Endodermal cell (in vitro differentiated cells): ENCODE data around the gene CFAP251. TPM values are rescaled to one million over a fixed set of nuclear protein-coding genes. Genes with fewer than 3 reads are reported as not detected.

ENCODE experiments used
- DNase-seq: peaks from one replicate; pipeline ENCODE4 v3.0.0-alpha.2; 2017
- H3K27ac ChIP-seq: 2 replicates; pipeline ENCODE4 v1.5.1; 2013; ENCODE audit warnings: mild to moderate bottlenecking, low read depth, low read length, moderate library complexity
- H3K27me3 ChIP-seq: 2 replicates; pipeline ENCODE4 v1.6.1; 2013; ENCODE audit warnings: mild to moderate bottlenecking, low read length, moderate library complexity; ENCODE audit not compliant: insufficient read depth, control insufficient read depth, poor library complexity, severe bottlenecking
- H3K36me3 ChIP-seq: 2 replicates; pipeline ENCODE4 v1.7.0; 2013; ENCODE audit warnings: mild to moderate bottlenecking, low read length, moderate library complexity; ENCODE audit not compliant: control insufficient read depth, insufficient read depth
- H3K4me1 ChIP-seq: one replicate; pipeline ENCODE4 v1.7.0; 2013; ENCODE audit warnings: low read length; ENCODE audit not compliant: control insufficient read depth, insufficient read depth
- H3K4me3 ChIP-seq: 2 replicates; pipeline ENCODE4 v1.5.1; 2013; ENCODE audit warnings: mild to moderate bottlenecking, low read length, moderate library complexity
- H3K9ac ChIP-seq: 2 replicates; pipeline ENCODE4 v1.6.1; 2013; ENCODE audit warnings: mild to moderate bottlenecking, low read length, moderate library complexity; ENCODE audit not compliant: poor library complexity, severe bottlenecking; ENCODE audit errors: extremely low read depth
- H3K9me3 ChIP-seq: 2 replicates; pipeline ENCODE4 v1.6.1; 2013; ENCODE audit warnings: mild to moderate bottlenecking, low read length, moderate library complexity; ENCODE audit not compliant: control insufficient read depth
- H3K27ac Mint-ChIP-seq: 2 replicates; pipeline ENCODE4 v1.8.0; 2020; ENCODE audit warnings: mixed read lengths
- H3K27me3 Mint-ChIP-seq: 2 replicates; pipeline ENCODE4 v1.8.0; 2021; ENCODE audit warnings: mild to moderate bottlenecking, mixed read lengths; ENCODE audit not compliant: insufficient read depth
- H3K36me3 Mint-ChIP-seq: 2 replicates; pipeline ENCODE4 v1.8.0; 2020; ENCODE audit warnings: low read depth, mixed read lengths
- H3K4me1 Mint-ChIP-seq: 2 replicates; pipeline ENCODE4 v1.8.0; 2020; ENCODE audit warnings: mixed read lengths
- H3K4me3 Mint-ChIP-seq: 2 replicates; pipeline ENCODE4 v1.8.0; 2020; ENCODE audit warnings: mild to moderate bottlenecking, moderate library complexity, mixed read lengths
- H3K9me3 Mint-ChIP-seq: 2 replicates; pipeline ENCODE4 v1.8.0; 2020; ENCODE audit warnings: mild to moderate bottlenecking, mixed read lengths
- CTCF ChIP-seq: fragments of 200-600 bp; sonication (generic); conservative IDR thresholded peaks from 2 replicates; pipeline ENCODE4 v1.5.0; 2021; ENCODE audit warnings: antibody characterized with exemption, mild to moderate bottlenecking
- WGBS, 2 experiments: methylation state at CpG; one replicate each; pipeline versions ENCODE4 v1.1.5 to v1.1.7; 2013; ENCODE audit warnings: missing lambda C conversion rate in 2 of 2, mixed read lengths in 1 of 2; ENCODE audit not compliant: insufficient coverage in 1 of 2, insufficient read length in 1 of 2; 5-methylcytosine and 5-hydroxymethylcytosine counted together
- total RNA-seq, 2 donors: library from RNA; stranded (reverse); fragmentation: NEBNext Ultra II Directional in 1 of 2; extraction: Animal tissue kit (Norgen Biotek cat#: 25700) in 1 of 2; gene quantifications; 2 replicates in 1 of 2; 3 replicates in 1 of 2; pipeline ENCODE4 v1.2.1, GENCODE V29; 2021

CFAP251 gene
- total RNA-seq, 2 donors from 2014 or later, result 3.4 to 11.2 TPM

GRCh38 chr12:122005252-122005776 is 86.9 kb downstream of the CFAP251 start:
- no peaks in the 10 kb centered on the region for H3K4me1 ChIP-seq
- no peak overlapping the region for H3K9ac ChIP-seq
- H3K36me3 Mint-ChIP-seq, result no peaks in the 10 kb centered on the region
- peaks cover 2% of the 10 kb centered on the region for H3K27me3 Mint-ChIP-seq
- no peak for DNase-seq
- no peak for TF ChIP-seq CTCF
- no peak overlapping the region for H3K27ac Mint-ChIP-seq
- no peaks in the 10 kb centered on the region for H3K27me3 ChIP-seq
- 92 to 100% methylated on average over 3 to 10 of the region's 11 CpGs for whole genome bisulfite sequencing, 2 experiments
- no peaks in the 10 kb centered on the region for H3K9me3 Mint-ChIP-seq
- H3K4me3 Mint-ChIP-seq, result no peak overlapping the region
- no peak overlapping the region for H3K27ac ChIP-seq
- no peaks in the 10 kb centered on the region for H3K4me1 Mint-ChIP-seq
- H3K36me3 ChIP-seq, result no peaks in the 10 kb centered on the region
- H3K9me3 ChIP-seq, result no peaks in the 10 kb centered on the region
- H3K4me3 ChIP-seq, result no peak overlapping the region

- no peaks in the 10 kb centered on the region for H3K4me1 ChIP-seq
- H3K27ac Mint-ChIP-seq, result no peak overlapping the region
- no peaks in the 10 kb centered on the region for H3K9me3 ChIP-seq
- WGBS, 2 experiments, result 96% methylated on average over 23 to 24 of the region's 24 CpGs
- no peak overlapping the region for H3K4me3 Mint-ChIP-seq
- H3K4me1 Mint-ChIP-seq, result no peaks in the 10 kb centered on the region
- no peak overlapping the region for H3K4me3 ChIP-seq
- DNase-seq, result no peak
- no peaks in the 10 kb centered on the region for H3K27me3 ChIP-seq
- no peak for TF ChIP-seq CTCF
- H3K36me3 Mint-ChIP-seq, result no peaks in the 10 kb centered on the region
- no peaks in the 10 kb centered on the region for H3K36me3 ChIP-seq
- H3K27ac ChIP-seq, result no peak overlapping the region
- H3K9me3 Mint-ChIP-seq, result no peaks in the 10 kb centered on the region
- no peak overlapping the region for H3K9ac ChIP-seq
- peaks cover 2% of the 10 kb centered on the region for H3K27me3 Mint-ChIP-seq
These were observed 88.0 kb downstream of the CFAP251 start for GRCh38 chr12:122006186-122006926.

DNA sequence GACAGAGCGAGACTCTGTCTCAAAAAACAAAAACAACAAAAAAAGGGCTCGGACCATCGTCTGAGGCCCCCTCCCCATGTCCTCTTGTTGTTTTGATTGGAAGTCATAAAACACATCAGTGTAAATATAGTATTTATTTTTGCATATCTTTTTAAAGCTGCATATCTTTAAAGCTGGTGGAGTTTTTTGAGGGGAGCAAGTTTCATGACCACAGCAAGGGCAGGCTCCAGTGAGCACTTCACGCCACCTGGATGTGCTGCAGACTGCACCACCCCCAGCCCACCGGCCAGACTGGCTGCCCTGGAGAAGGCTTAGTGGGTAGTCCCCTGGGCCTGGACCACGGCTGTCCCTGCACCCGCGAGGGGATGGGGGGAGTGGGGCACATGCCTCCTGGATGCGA is 91.3 kb downstream of the CFAP251 start:
- H3K27me3 Mint-ChIP-seq, result no peaks in the 10 kb centered on the region
- DNase-seq, result no peak
- no peaks in the 10 kb centered on the region for H3K9me3 Mint-ChIP-seq
- no peaks in the 10 kb centered on the region for H3K4me1 Mint-ChIP-seq
- H3K36me3 Mint-ChIP-seq, result no peaks in the 10 kb centered on the region
- no peak overlapping the region for H3K4me3 Mint-ChIP-seq
- Histone ChIP-seq H3K9me3 (no peaks in the 10 kb centered on the region), H3K4me1 (no peaks in the 10 kb centered on the region), H3K36me3 (no peaks in the 10 kb centered on the region), H3K27ac (no peak overlapping the region), H3K4me3 (no peak overlapping the region), H3K27me3 (no peaks in the 10 kb centered on the region), H3K9ac (no peak overlapping the region)
- no peak for TF ChIP-seq CTCF
- H3K27ac Mint-ChIP-seq, result no peak overlapping the region
- 96% methylated on average over 9 of the region's 9 CpGs; no CpG with 5 or more reads in 1 of the 2 experiments for WGBS, 2 experiments
